ENCODE data around the gene FHOD1. TPM values are rescaled to one million over a fixed set of nuclear protein-coding genes. Genes with fewer than 3 reads are reported as not detected.

The FHOD1 gene
- total and polyA plus RNA-seq, 9 of the 15 experiments (the other 6 are each of a cell fraction or from before 2014, with no cell fraction given): 18.7 to 126 (median 32.3) TPM

DNA sequence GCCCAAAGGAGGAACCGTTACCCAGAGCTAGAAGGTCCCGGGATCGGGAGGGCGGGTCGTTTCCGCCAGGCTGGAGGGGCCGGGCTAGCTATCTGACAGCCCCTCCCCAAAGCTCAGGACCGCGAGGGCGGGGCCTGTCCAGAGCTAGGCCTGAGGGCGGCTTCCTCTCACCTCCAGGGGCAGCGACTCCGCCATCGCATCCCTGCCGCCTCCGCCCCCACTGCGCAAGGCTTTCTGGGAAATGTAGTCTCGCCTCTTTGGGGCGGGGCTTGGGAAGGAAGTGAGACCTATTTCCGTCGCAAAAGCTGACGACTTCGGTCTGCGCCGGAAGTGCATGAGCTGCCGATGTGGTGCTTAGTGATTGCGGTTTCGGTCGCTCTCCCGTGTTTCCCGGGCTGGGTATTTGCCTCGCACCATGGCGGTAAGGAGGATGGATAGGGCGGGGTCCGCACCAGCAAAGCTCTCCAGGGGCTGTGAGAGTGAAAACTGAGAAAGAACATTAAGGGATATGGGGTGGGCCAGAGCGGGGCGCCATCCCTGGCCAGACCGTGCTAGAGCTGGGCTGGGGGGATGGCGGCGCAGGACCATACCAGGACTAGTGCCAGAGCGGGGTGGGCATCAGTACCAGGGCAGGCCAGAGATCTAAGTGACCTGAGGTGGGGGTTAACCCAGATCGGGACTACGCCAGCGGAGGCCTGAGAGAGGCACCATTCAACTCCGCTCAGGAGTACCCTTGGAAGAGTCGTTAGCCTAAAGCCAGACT lies 20.3 kb downstream of the FHOD1 start, which contains the start of gene TMEM208 (continued):
- TF ChIP-seq, protein P1, sequence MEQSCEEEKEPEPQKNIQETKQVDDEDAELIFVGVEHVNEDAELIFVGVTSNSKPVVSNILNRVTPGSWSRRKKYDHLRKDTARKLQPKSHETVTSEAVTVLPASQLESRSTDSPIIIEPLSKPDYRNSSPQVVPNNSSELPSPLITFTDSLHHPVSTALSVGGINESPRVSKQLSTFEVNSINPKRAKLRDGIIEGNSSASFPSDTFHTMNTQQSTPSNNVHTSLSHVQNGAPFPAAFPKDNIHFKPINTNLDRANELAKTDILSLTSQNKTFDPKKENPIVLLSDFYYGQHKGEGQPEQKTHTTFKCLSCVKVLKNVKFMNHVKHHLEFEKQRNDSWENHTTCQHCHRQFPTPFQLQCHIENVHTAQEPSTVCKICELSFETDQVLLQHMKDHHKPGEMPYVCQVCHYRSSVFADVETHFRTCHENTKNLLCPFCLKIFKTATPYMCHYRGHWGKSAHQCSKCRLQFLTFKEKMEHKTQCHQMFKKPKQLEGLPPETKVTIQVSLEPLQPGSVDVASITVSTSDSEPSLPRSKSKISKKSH (CRISPR knock-in tag; IDR thresholded peaks at IDR 0.05): no peak
- TF ChIP-seq, protein P2, sequence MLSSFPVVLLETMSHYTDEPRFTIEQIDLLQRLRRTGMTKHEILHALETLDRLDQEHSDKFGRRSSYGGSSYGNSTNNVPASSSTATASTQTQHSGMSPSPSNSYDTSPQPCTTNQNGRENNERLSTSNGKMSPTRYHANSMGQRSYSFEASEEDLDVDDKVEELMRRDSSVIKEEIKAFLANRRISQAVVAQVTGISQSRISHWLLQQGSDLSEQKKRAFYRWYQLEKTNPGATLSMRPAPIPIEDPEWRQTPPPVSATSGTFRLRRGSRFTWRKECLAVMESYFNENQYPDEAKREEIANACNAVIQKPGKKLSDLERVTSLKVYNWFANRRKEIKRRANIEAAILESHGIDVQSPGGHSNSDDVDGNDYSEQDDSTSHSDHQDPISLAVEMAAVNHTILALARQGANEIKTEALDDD (IDR thresholded peaks at IDR 0.05): no peak
- TF ChIP-seq GABPA (tag; conservative IDR thresholded peaks at IDR 0.05; ENCODE audit: low read depth) (peak; percentile 100), ZEB2 (IDR thresholded peaks at IDR 0.05) (no peak), TRIM28 (IDR thresholded peaks at IDR 0.05) (0 out of 2 replicates have a peak, but pooled peaks have one; percentile 24), HLTF (IDR thresholded peaks at IDR 0.05) (peak; percentile 36; the same call in 1 of the 2 replicates), ZKSCAN3 (CRISPR knock-in tag; IDR thresholded peaks at IDR 0.05) (no peak), HCFC1 (IDR thresholded peaks at IDR 0.05; ENCODE audit: low read depth, low read length) (peak; percentile 99), C11orf30 (IDR thresholded peaks at IDR 0.05; ENCODE audit: low read depth) (peak; percentile 100), SRSF7 (optimal IDR thresholded peaks at IDR 0.05; ENCODE audit: low read depth, low read length) (no peak), ZFP1 (CRISPR knock-in tag; IDR thresholded peaks at IDR 0.05) (no peak), L3MBTL2 (IDR thresholded peaks at IDR 0.05) (peak; percentile 40; the same call in 1 of the 2 replicates), PHTF2 (CRISPR knock-in tag; IDR thresholded peaks at IDR 0.05) (no peak), ZNF165 (CRISPR knock-in tag; IDR thresholded peaks at IDR 0.05; ENCODE audit: borderline replicate concordance) (no peak), ZNF785 (CRISPR knock-in tag; IDR thresholded peaks at IDR 0.05) (no peak), RBFOX2 (IDR thresholded peaks at IDR 0.05; ENCODE audit: low read depth, low read length) (peak; percentile 88), TAF9B (IDR thresholded peaks at IDR 0.05; ENCODE audit: partially characterized antibody) (peak; percentile 68)
- TF ChIP-seq, protein P3, sequence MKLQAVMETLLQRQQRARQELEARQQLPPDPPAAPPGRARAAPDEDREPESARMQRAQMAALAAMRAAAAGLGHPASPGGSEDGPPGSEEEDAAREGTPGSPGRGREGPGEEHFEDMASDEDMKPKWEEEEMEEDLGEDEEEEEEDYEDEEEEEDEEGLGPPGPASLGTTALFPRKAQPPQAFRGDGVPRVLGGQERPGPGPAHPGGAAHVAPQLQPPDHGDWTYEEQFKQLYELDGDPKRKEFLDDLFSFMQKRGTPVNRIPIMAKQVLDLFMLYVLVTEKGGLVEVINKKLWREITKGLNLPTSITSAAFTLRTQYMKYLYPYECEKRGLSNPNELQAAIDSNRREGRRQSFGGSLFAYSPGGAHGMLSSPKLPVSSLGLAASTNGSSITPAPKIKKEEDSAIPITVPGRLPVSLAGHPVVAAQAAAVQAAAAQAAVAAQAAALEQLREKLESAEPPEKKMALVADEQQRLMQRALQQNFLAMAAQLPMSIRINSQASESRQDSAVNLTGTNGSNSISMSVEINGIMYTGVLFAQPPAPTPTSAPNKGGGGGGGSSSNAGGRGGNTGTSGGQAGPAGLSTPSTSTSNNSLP (IDR thresholded peaks at IDR 0.05; ENCODE audit: borderline replicate concordance, low read depth, low read length): no peak
- TF ChIP-seq, protein P4, sequence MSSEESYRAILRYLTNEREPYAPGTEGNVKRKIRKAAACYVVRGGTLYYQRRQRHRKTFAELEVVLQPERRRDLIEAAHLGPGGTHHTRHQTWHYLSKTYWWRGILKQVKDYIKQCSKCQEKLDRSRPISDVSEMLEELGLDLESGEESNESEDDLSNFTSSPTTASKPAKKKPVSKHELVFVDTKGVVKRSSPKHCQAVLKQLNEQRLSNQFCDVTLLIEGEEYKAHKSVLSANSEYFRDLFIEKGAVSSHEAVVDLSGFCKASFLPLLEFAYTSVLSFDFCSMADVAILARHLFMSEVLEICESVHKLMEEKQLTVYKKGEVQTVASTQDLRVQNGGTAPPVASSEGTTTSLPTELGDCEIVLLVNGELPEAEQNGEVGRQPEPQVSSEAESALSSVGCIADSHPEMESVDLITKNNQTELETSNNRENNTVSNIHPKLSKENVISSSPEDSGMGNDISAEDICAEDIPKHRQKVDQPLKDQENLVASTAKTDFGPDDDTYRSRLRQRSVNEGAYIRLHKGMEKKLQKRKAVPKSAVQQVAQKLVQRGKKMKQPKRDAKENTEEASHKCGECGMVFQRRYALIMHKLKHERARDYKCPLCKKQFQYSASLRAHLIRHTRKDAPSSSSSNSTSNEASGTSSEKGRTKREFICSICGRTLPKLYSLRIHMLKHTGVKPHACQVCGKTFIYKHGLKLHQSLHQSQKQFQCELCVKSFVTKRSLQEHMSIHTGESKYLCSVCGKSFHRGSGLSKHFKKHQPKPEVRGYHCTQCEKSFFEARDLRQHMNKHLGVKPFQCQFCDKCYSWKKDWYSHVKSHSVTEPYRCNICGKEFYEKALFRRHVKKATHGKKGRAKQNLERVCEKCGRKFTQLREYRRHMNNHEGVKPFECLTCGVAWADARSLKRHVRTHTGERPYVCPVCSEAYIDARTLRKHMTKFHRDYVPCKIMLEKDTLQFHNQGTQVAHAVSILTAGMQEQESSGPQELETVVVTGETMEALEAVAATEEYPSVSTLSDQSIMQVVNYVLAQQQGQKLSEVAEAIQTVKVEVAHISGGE (CRISPR knock-in tag; IDR thresholded peaks at IDR 0.05): peak in 2 of 3 experiments; percentile 41 to 89; a peak in 4 of 6 replicates
- TF ChIP-seq, protein P5, sequence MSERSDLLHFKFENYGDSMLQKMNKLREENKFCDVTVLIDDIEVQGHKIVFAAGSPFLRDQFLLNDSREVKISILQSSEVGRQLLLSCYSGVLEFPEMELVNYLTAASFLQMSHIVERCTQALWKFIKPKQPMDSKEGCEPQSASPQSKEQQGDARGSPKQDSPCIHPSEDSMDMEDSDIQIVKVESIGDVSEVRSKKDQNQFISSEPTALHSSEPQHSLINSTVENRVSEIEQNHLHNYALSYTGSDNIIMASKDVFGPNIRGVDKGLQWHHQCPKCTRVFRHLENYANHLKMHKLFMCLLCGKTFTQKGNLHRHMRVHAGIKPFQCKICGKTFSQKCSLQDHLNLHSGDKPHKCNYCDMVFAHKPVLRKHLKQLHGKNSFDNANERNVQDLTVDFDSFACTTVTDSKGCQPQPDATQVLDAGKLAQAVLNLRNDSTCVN (CRISPR knock-in tag; IDR thresholded peaks at IDR 0.05): no peak

All from K562 (cell line).